ENCODE results near the gene DOCK9. TPM values are rescaled to one million over a fixed set of nuclear protein-coding genes. Genes with fewer than 3 reads are reported as not detected.

DOCK9 gene
- polyA plus RNA-seq, 3 donors: 0.01 TPM; not detected in 2

DNA sequence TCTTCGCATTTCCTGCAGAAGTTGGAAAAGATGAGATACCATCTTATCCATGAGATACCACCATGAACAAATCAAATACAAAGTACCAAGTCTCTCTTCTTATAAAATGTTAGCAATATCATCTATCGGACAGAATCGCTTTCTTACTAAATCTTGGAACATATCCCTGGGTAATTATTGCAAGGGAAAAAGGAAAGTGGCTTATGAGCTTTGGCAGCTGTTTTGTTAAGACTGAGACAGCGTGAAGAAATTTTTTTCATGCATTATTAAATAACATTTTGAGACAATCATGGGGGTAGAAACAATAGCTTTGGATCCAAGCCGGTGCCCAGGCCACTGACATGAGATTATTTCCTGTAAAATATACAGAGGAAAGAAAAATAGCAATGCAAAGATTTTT, 84.5 kb downstream of the DOCK9 start:
- Histone ChIP-seq H2AFZ (ENCODE audit: insufficient read depth, low read depth, low read length, poor library complexity, severe bottlenecking) (no peak overlapping the region), H3K9me3 (replicated peaks in 1 of 2; ENCODE audit: control insufficient read depth in 1 of 2, insufficient read depth in 1 of 2, low read length in 2 of 2) (no peaks in the 10 kb centered on the region), H3K9ac (ENCODE audit: insufficient read depth, low read length, poor library complexity, severe bottlenecking) (no peak overlapping the region), H3K36me3 (replicated peaks in 1 of 2; ENCODE audit: control insufficient read depth in 1 of 2, insufficient read depth in 2 of 2, low read length in 2 of 2) (no peaks in the 10 kb centered on the region), H3K79me2 (ENCODE audit: insufficient read depth, low read length) (no peaks in the 10 kb centered on the region), H4K20me1 (ENCODE audit: insufficient read depth, low read length) (no peaks in the 10 kb centered on the region), H3K4me3 (replicated peaks in 1 of 3; ENCODE audit: low read depth in 2 of 3, low read length in 3 of 3) (no peak overlapping the region), H3K27ac (ENCODE audit: low read depth in 1 of 2, low read length in 2 of 2) (no peak overlapping the region), H3K27me3 (ENCODE audit: control insufficient read depth in 2 of 2, insufficient read depth in 2 of 2, low read length in 2 of 2) (peaks cover 16 to 19% of the 10 kb centered on the region in 2 donors), H3K4me1 (ENCODE audit: control insufficient read depth in 1 of 2, insufficient read depth in 2 of 2, low read length in 2 of 2) (no peaks in the 10 kb centered on the region), H3K4me2 (replicated peaks; ENCODE audit: extremely low read depth, low read length, poor library complexity, severe bottlenecking) (no peak overlapping the region)
- TF ChIP-seq, protein P1, sequence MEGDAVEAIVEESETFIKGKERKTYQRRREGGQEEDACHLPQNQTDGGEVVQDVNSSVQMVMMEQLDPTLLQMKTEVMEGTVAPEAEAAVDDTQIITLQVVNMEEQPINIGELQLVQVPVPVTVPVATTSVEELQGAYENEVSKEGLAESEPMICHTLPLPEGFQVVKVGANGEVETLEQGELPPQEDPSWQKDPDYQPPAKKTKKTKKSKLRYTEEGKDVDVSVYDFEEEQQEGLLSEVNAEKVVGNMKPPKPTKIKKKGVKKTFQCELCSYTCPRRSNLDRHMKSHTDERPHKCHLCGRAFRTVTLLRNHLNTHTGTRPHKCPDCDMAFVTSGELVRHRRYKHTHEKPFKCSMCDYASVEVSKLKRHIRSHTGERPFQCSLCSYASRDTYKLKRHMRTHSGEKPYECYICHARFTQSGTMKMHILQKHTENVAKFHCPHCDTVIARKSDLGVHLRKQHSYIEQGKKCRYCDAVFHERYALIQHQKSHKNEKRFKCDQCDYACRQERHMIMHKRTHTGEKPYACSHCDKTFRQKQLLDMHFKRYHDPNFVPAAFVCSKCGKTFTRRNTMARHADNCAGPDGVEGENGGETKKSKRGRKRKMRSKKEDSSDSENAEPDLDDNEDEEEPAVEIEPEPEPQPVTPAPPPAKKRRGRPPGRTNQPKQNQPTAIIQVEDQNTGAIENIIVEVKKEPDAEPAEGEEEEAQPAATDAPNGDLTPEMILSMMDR (IDR thresholded peaks at IDR 0.05): no peak
- Mint-ChIP-seq H3K27ac (no peak overlapping the region), H3K4me1 (no peaks in the 10 kb centered on the region), H3K36me3 (no peaks in the 10 kb centered on the region), H3K4me3 (no peak overlapping the region), H3K9me3 (no peaks in the 10 kb centered on the region), H3K27me3 (ENCODE audit: low read depth in 3 of 3) (peaks cover 11 to 37% (median 15%) of the 10 kb centered on the region in 3 donors)
- intact Hi-C loops (cut with micrococcal nuclease): no loop called here
- DNase-seq: no peak
- no CpG with 5 or more reads among the region's 5 CpGs for WGBS (ENCODE audit: insufficient coverage)

DNA sequence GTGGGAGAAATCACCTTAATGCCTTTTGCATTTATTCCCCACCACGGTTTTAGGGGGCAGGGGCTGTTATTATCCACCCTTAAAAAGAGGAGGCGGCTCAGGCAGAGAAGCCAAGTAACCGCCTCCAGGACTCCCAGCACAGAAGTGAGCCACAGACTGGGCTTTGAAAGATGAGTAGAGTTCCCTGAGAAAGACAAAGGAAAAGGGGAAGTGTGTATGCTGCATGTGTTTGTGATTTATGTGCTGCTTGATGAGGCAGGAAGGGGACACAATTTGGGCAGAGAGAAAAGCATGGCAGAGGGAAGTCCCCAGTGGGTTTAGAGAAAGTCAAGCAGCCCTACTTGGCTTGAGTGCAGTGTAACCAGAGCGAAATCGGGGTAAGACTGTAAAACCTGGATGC, 85.0 kb downstream of the DOCK9 start:
- no peak overlapping the region for H3K4me2 ChIP-seq (replicated peaks; ENCODE audit: extremely low read depth, low read length, poor library complexity, severe bottlenecking)
- H3K79me2 ChIP-seq (ENCODE audit: insufficient read depth, low read length): no peaks in the 10 kb centered on the region
- no peaks in the 10 kb centered on the region for H3K9me3 ChIP-seq (replicated peaks in 1 of 2; ENCODE audit: control insufficient read depth in 1 of 2, insufficient read depth in 1 of 2, low read length in 2 of 2)
- no peak overlapping the region for H3K27ac ChIP-seq (ENCODE audit: low read depth in 1 of 2, low read length in 2 of 2)
- H3K36me3 ChIP-seq (replicated peaks in 1 of 2; ENCODE audit: control insufficient read depth in 1 of 2, insufficient read depth in 2 of 2, low read length in 2 of 2): no peaks in the 10 kb centered on the region
- no peak overlapping the region for H2AFZ ChIP-seq (ENCODE audit: insufficient read depth, low read depth, low read length, poor library complexity, severe bottlenecking)
- H3K27me3 ChIP-seq (ENCODE audit: control insufficient read depth in 2 of 2, insufficient read depth in 2 of 2, low read length in 2 of 2): peaks cover 16 to 19% of the 10 kb centered on the region in 2 donors
- peak in 2 of 3 donors; percentile 2 to 19 for DNase-seq
- TF ChIP-seq, protein P1 (IDR thresholded peaks at IDR 0.05): no peak
- intact Hi-C loops (cut with micrococcal nuclease): no loop called here
- Mint-ChIP-seq H3K36me3 (no peaks in the 10 kb centered on the region), H3K27ac (no peak overlapping the region), H3K9me3 (no peaks in the 10 kb centered on the region), H3K4me3 (peak overlapping the region in 1 of 2 donors; percentile 10), H3K4me1 (no peaks in the 10 kb centered on the region), H3K27me3 (ENCODE audit: low read depth in 3 of 3) (peaks cover 11 to 40% (median 15%) of the 10 kb centered on the region in 3 donors)
- no peak overlapping the region for H3K9ac ChIP-seq (ENCODE audit: insufficient read depth, low read length, poor library complexity, severe bottlenecking)
- H3K4me3 ChIP-seq (replicated peaks in 1 of 3; ENCODE audit: low read depth in 2 of 3, low read length in 3 of 3): no peak overlapping the region
- H4K20me1 ChIP-seq (ENCODE audit: insufficient read depth, low read length): no peaks in the 10 kb centered on the region
- H3K4me1 ChIP-seq (ENCODE audit: control insufficient read depth in 1 of 2, insufficient read depth in 2 of 2, low read length in 2 of 2): no peaks in the 10 kb centered on the region
- WGBS (ENCODE audit: insufficient coverage): 6% methylated on average over 2 of the region's 5 CpGs

All from CD14-positive monocyte (primary cell).